Measurements from ENCODE around the gene APIP. TPM values are rescaled to one million over a fixed set of nuclear protein-coding genes. Genes with fewer than 3 reads are reported as not detected.

Gene APIP
- total RNA-seq, 4 donors from 2014 or later: 9.9 to 16.1 (median 13.5) TPM

GRCh38 chr11:34890089-34890488 is 26.1 kb downstream of the APIP start:
- 12 to 56% methylated on average over 2 of the region's 2 CpGs for WGBS, 2 donors
- no peak overlapping the region for H3K4me3 ChIP-seq (ENCODE audit: low read depth, poor library complexity, severe bottlenecking)
- TF ChIP-seq POLR2A (IDR thresholded peaks at IDR 0.05) (no peak), CTCF (IDR thresholded peaks at IDR 0.05) (no peak)
- intact Hi-C loops (cut with DNase I; ENCODE audit: low total_unique reads): loop anchor here (5.0 kb wide), 1 partner anchor 303 kb away; no protein-coding TSS in a partner anchor
- no peak for DNase-seq (ENCODE audit: low spot score in 2 of 2)

- no peak for DNase-seq (ENCODE audit: low spot score in 2 of 2)
- no peak overlapping the region for H3K4me3 ChIP-seq (ENCODE audit: low read depth, poor library complexity, severe bottlenecking)
- TF ChIP-seq POLR2A (IDR thresholded peaks at IDR 0.05): no peak
- TF ChIP-seq CTCF (IDR thresholded peaks at IDR 0.05): no peak
- WGBS, 2 donors: 47 to 57% methylated on average over 1 of the region's 1 CpG
- intact Hi-C loops (cut with DNase I; ENCODE audit: low total_unique reads): no loop called here
Observed at GRCh38 chr11:34887260-34887659, 28.9 kb downstream of the APIP start.

GRCh38 chr11:34886609-34887008 is 29.6 kb downstream of the APIP start:
- no peak overlapping the region for H3K4me3 ChIP-seq (ENCODE audit: low read depth, poor library complexity, severe bottlenecking)
- no peak for DNase-seq (ENCODE audit: low spot score in 2 of 2)
- TF ChIP-seq POLR2A (IDR thresholded peaks at IDR 0.05) (no peak), CTCF (IDR thresholded peaks at IDR 0.05) (no peak)
- intact Hi-C loops (cut with DNase I; ENCODE audit: low total_unique reads): no loop called here
- 80 to 86% methylated on average over 2 of the region's 2 CpGs for WGBS, 2 donors

GRCh38 chr11:34881900-34882299 is 34.3 kb downstream of the APIP start:
- intact Hi-C loops (cut with DNase I; ENCODE audit: low total_unique reads): no loop called here
- no peak overlapping the region for H3K4me3 ChIP-seq (ENCODE audit: low read depth, poor library complexity, severe bottlenecking)
- 93 to 96% methylated on average over 3 of the region's 3 CpGs for WGBS, 2 donors
- TF ChIP-seq POLR2A (IDR thresholded peaks at IDR 0.05): no peak
- no peak for TF ChIP-seq CTCF (IDR thresholded peaks at IDR 0.05)
- DNase-seq (ENCODE audit: low spot score in 2 of 2): no peak

- no peak overlapping the region for H3K4me3 ChIP-seq (ENCODE audit: low read depth, poor library complexity, severe bottlenecking)
- intact Hi-C loops (cut with DNase I; ENCODE audit: low total_unique reads): no loop called here
- DNase-seq (ENCODE audit: low spot score in 2 of 2): no peak
- TF ChIP-seq CTCF (IDR thresholded peaks at IDR 0.05) (no peak), POLR2A (IDR thresholded peaks at IDR 0.05) (no peak)
- 88 to 95% methylated on average over 3 of the region's 3 CpGs for WGBS, 2 donors
Observed at GRCh38 chr11:34877375-34877975, 38.7 kb downstream of the APIP start.

- WGBS, 2 donors: 95 to 99% methylated on average over 4 of the region's 4 CpGs
- TF ChIP-seq CTCF (IDR thresholded peaks at IDR 0.05): no peak
- no peak for TF ChIP-seq POLR2A (IDR thresholded peaks at IDR 0.05)
- DNase-seq (ENCODE audit: low spot score in 2 of 2): no peak
- intact Hi-C loops (cut with DNase I; ENCODE audit: low total_unique reads): no loop called here
- no peak overlapping the region for H3K4me3 ChIP-seq (ENCODE audit: low read depth, poor library complexity, severe bottlenecking)
Observed at GRCh38 chr11:34874202-34874601, 42.0 kb downstream of the APIP start.

Data from lower leg skin (tissue), 4 donors.